Glutamatergic neuron (in vitro differentiated cells): ENCODE data around the gene BLVRB. TPM values are rescaled to one million over a fixed set of nuclear protein-coding genes. Genes with fewer than 3 reads are reported as not detected.

Experiments used
- DNase-seq: peaks from one replicate; pipeline ENCODE4 v3.0.0; 2022
- H3K27ac Mint-ChIP-seq: one replicate; pipeline ENCODE4 v1.8.0; 2020; ENCODE audit warnings: mild to moderate bottlenecking, mixed read lengths, inconsistent platforms; ENCODE audit not compliant: unreplicated experiment
- H3K27me3 Mint-ChIP-seq: one replicate; pipeline ENCODE4 v1.8.0; 2020; ENCODE audit warnings: mild to moderate bottlenecking, moderate library complexity, mixed read lengths, inconsistent platforms; ENCODE audit not compliant: unreplicated experiment
- H3K36me3 Mint-ChIP-seq: one replicate; pipeline ENCODE4 v1.8.0; 2020; ENCODE audit warnings: mild to moderate bottlenecking, mixed read lengths, inconsistent platforms; ENCODE audit not compliant: unreplicated experiment
- H3K4me1 Mint-ChIP-seq: one replicate; pipeline ENCODE4 v1.8.0; 2020; ENCODE audit warnings: mild to moderate bottlenecking, low read depth, mixed read lengths, inconsistent platforms; ENCODE audit not compliant: unreplicated experiment
- H3K4me3 Mint-ChIP-seq: one replicate; pipeline ENCODE4 v1.8.0; 2020; ENCODE audit warnings: mild to moderate bottlenecking, mixed read lengths, inconsistent platforms; ENCODE audit not compliant: unreplicated experiment
- H3K9me3 Mint-ChIP-seq: one replicate; pipeline ENCODE4 v1.8.0; 2020; ENCODE audit warnings: mild to moderate bottlenecking, moderate library complexity, mixed read lengths, inconsistent platforms; ENCODE audit not compliant: unreplicated experiment
- total RNA-seq: library from RNA; stranded (reverse); fragmentation: NEBNext Ultra II Directional; extraction: Animal tissue kit (Norgen Biotek cat#: 25700); gene quantifications from one replicate; pipeline ENCODE4 v1.2.1, GENCODE V29; 2021; ENCODE audit not compliant: unreplicated experiment
- TF ChIP-seq, protein P1 (sequence below): fragments of 200-600 bp; sonication (generic); IDR thresholded peaks from one replicate; pipeline ENCODE4 v1.5.0; 2021; ENCODE audit not compliant: partially characterized antibody, unreplicated experiment

BLVRB gene
- total RNA-seq, 1 donor from 2014 or later, result 7.2 TPM

- Mint-ChIP-seq H3K4me3 (no peak overlapping the region), H3K9me3 (peaks cover 14% of the 10 kb centered on the region), H3K4me1 (peaks cover 10% of the 10 kb centered on the region)
Measured at GRCh38 chr19:40400559-40400958, 65.0 kb downstream of the BLVRB start.

GRCh38 chr19:40398417-40399131 lies 67.0 kb downstream of the BLVRB start:
- Mint-ChIP-seq H3K36me3 (peaks cover 8% of the 10 kb centered on the region), H3K27me3 (peaks cover 11% of the 10 kb centered on the region), H3K4me1 (peaks cover 10% of the 10 kb centered on the region), H3K27ac (no peak overlapping the region), H3K4me3 (no peak overlapping the region), H3K9me3 (peaks cover 13% of the 10 kb centered on the region)
- TF ChIP-seq, protein P1, sequence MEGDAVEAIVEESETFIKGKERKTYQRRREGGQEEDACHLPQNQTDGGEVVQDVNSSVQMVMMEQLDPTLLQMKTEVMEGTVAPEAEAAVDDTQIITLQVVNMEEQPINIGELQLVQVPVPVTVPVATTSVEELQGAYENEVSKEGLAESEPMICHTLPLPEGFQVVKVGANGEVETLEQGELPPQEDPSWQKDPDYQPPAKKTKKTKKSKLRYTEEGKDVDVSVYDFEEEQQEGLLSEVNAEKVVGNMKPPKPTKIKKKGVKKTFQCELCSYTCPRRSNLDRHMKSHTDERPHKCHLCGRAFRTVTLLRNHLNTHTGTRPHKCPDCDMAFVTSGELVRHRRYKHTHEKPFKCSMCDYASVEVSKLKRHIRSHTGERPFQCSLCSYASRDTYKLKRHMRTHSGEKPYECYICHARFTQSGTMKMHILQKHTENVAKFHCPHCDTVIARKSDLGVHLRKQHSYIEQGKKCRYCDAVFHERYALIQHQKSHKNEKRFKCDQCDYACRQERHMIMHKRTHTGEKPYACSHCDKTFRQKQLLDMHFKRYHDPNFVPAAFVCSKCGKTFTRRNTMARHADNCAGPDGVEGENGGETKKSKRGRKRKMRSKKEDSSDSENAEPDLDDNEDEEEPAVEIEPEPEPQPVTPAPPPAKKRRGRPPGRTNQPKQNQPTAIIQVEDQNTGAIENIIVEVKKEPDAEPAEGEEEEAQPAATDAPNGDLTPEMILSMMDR, result no peak
- peak; percentile 46 for DNase-seq

More at GRCh38 chr19:40400559-40400958, 65.0 kb downstream of the BLVRB start:
- DNase-seq, result no peak
- TF ChIP-seq, protein P1, result no peak
- H3K36me3 Mint-ChIP-seq, result peaks cover 8% of the 10 kb centered on the region
- no peak overlapping the region for H3K27ac Mint-ChIP-seq
- peaks cover 13% of the 10 kb centered on the region for H3K27me3 Mint-ChIP-seq

Other genes starting within 250 kb of the BLVRB start
- 19.5 TPM for gene TTC9B, start 247.4 kb downstream of the BLVRB start, total RNA-seq
- 2.3 TPM for gene CCNP, start 239.1 kb downstream of the BLVRB start, total RNA-seq
- gene AKT2, start 180.4 kb downstream of the BLVRB start, total RNA-seq, result 197 TPM
- gene C19orf47, start 117.3 kb downstream of the BLVRB start, total RNA-seq, result 25.8 TPM
- 1,227 TPM for gene PLD3, start 117.0 kb downstream of the BLVRB start, total RNA-seq
- not detected for gene HIPK4, start 75.6 kb downstream of the BLVRB start, total RNA-seq
- gene PRX, start 52.4 kb downstream of the BLVRB start, total RNA-seq, result 4.7 TPM
- 3.6 TPM for gene SERTAD1, start 39.8 kb downstream of the BLVRB start, total RNA-seq
- 30.1 TPM for gene SERTAD3, start 21.4 kb downstream of the BLVRB start, total RNA-seq
- 161 TPM for gene SPTBN4, start 1.3 kb upstream of the BLVRB start, total RNA-seq
- gene SHKBP1, start 111.1 kb upstream of the BLVRB start, total RNA-seq, result 170 TPM
- gene LTBP4, start 135.6 kb upstream of the BLVRB start, total RNA-seq, result 169 TPM
- 250 TPM for gene NUMBL, start 224.9 kb upstream of the BLVRB start, total RNA-seq